PFSK-1 (cell line): ENCODE results near the gene PROM1.

Experiments used
- POLR2AphosphoS5 ChIP-seq: IDR thresholded peaks from 2 replicates; pipeline ENCODE4 v1.6.1; 2012; ENCODE audit warnings: low read depth, mild to moderate bottlenecking, control low read depth, low read length, moderate library complexity
- REST ChIP-seq, 2 experiments: IDR thresholded peaks; 2 replicates each; pipeline versions ENCODE4 v1.6.1 to v1.8.0; 2011 to 2012; ENCODE audit warnings: low read depth in 2 of 2, low read length in 2 of 2, control low read depth in 1 of 2, inconsistent platforms in 1 of 2, mild to moderate bottlenecking in 1 of 2, moderate library complexity in 1 of 2; ENCODE audit not compliant: insufficient read depth in 1 of 2
- TAF1 ChIP-seq: IDR thresholded peaks from 2 replicates; pipeline ENCODE4 v1.6.1; 2012; ENCODE audit warnings: low read length, control low read depth, borderline replicate concordance; ENCODE audit not compliant: insufficient read depth

DNA sequence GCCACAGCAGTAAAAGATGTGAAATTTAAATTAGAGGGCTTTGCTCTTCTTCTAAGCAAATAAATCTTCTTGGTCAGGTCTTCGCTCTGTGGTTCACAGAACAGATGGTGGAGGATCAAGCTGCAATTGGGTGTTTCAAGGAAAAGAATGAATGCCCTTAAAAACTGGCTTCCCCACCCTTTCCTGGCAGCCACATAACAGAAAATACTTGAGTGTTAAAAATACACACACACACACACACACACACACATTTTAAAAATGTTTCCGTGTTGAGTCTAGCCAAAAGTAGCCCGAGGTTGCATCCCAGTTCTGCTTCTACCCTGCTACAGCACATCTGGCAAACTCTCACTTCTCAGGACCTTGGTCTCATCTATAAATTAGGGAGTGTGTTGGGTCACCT lies 64.2 kb downstream of the PROM1 start:
- TF ChIP-seq TAF1 (no peak), REST (IDR thresholded peaks at IDR 0.05; ENCODE audit: insufficient read depth in 1 of 2, low read depth in 2 of 2, low read length in 2 of 2) (no peak), POLR2AphosphoS5 (no peak)
